MM.1S (cell line): Measurements from ENCODE around the gene RPS21.

Experiments used
- DNase-seq: peaks from one replicate; pipeline ENCODE4 v3.0.0-alpha.2; 2015
- H2AFZ ChIP-seq: fragments of 300-600 bp; sonication (generic); 2 replicates; pipeline ENCODE4 v1.6.0; 2016; ENCODE audit warnings: antibody characterized with exemption, low read length
- H3F3A ChIP-seq: fragments of 300-600 bp; sonication (generic); 2 replicates; pipeline ENCODE4 v1.6.1; 2016; ENCODE audit warnings: mild to moderate bottlenecking, antibody characterized with exemption, low read length, moderate library complexity, mixed read lengths; ENCODE audit not compliant: insufficient read depth
- H3K27ac ChIP-seq: fragments of 300-600 bp; sonication (generic); 2 replicates; pipeline ENCODE4 v1.5.1; 2016; ENCODE audit warnings: mild to moderate bottlenecking, low read length
- H3K27me3 ChIP-seq: fragments of 300-600 bp; sonication (generic); replicated peaks from 2 replicates; pipeline ENCODE4 v1.6.0; 2016; ENCODE audit warnings: low read length; ENCODE audit not compliant: insufficient read depth
- H3K36me3 ChIP-seq: fragments of 300-600 bp; sonication (generic); replicated peaks from 2 replicates; pipeline ENCODE4 v1.6.1; 2016; ENCODE audit warnings: mild to moderate bottlenecking, low read length, mixed read lengths; ENCODE audit not compliant: insufficient read depth
- H3K4me1 ChIP-seq: fragments of 300-600 bp; sonication (generic); 2 replicates; pipeline ENCODE4 v1.6.1; 2016; ENCODE audit warnings: low read length, mixed read lengths
- H3K4me2 ChIP-seq: fragments of 300-600 bp; sonication (generic); 2 replicates; pipeline ENCODE4 v1.6.0; 2016; ENCODE audit warnings: low read depth, low read length
- H3K4me3 ChIP-seq: fragments of 300-600 bp; sonication (generic); 2 replicates; pipeline ENCODE4 v1.5.1; 2016; ENCODE audit warnings: low read length, mixed read lengths
- H3K79me2 ChIP-seq: fragments of 300-600 bp; sonication (generic); 2 replicates; pipeline ENCODE4 v1.6.1; 2016; ENCODE audit warnings: mixed run types, low read length, mixed read lengths
- H3K9ac ChIP-seq: fragments of 300-600 bp; sonication (generic); 2 replicates; pipeline ENCODE4 v1.6.1; 2016; ENCODE audit warnings: low read length, mixed read lengths
- H3K9me2 ChIP-seq: fragments of 300-600 bp; sonication (generic); replicated peaks from 2 replicates; pipeline ENCODE4 v1.6.1; 2016; ENCODE audit warnings: mild to moderate bottlenecking, low read length, mixed read lengths; ENCODE audit not compliant: insufficient read depth
- H3K9me3 ChIP-seq: fragments of 300-600 bp; sonication (generic); replicated peaks from 2 replicates; pipeline ENCODE4 v1.6.1; 2016; ENCODE audit warnings: mild to moderate bottlenecking, low read length, mixed read lengths; ENCODE audit not compliant: insufficient read depth
- H4K20me1 ChIP-seq: fragments of 300-600 bp; sonication (generic); 2 replicates; pipeline ENCODE4 v1.6.1; 2016; ENCODE audit warnings: mild to moderate bottlenecking, low read length, moderate library complexity, mixed read lengths; ENCODE audit not compliant: insufficient read depth
- EZH2 ChIP-seq: fragments of 300-600 bp; sonication (generic); optimal IDR thresholded peaks from 2 replicates; pipeline ENCODE3; 2017; ENCODE audit warnings: low read depth, mild to moderate bottlenecking, antibody characterized with exemption, low read length, mixed read lengths
- EZH2phosphoT487 ChIP-seq: fragments of 300-600 bp; sonication (generic); IDR thresholded peaks from 2 replicates; pipeline ENCODE4 v1.6.1; 2018; ENCODE audit warnings: antibody characterized with exemption, low read length
- TF ChIP-seq, protein P1 (sequence below): fragments of 300-600 bp; sonication (generic); IDR thresholded peaks from 2 replicates; pipeline ENCODE4 v1.5.1; 2016; ENCODE audit warnings: antibody characterized with exemption, low read length, mixed read lengths

Gene RPS21

DNA sequence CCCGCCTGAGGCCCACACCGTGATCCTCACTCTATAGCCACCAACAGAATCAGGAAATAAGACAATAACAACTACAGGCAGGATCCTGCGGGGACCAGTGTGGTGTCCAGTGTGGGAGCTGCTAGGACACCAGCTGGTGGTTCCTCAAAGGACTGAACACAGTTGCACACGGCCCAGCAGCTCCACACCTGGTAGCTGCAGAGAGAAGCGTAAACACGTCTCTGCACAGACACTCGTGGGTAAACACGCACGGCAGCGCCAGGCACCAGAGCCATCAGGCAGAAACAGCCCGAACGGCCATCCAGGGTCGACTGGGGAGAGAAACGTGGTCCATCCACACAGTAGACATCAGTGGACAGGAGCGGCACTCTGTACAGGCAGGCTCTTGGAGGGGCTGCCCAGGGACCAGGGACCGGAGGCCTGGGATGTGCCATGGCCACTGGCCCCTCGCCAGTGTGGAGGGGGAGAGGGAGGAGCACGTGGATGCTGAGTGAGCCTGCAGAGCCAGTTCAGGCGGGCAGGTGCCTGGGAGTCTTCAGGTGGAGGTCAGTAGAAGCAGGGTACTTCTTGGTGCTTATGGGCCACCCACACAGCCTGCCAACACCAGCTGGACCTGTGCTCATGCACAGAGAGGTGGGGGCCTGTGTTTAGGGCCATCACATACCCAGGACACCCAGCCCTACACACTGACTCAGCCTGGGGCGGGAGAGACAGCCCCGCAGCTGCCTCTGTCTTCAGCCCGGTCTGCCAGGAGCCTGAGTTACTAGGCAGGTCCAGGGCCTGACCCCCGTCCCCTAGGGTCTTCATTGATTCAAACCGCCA is 12.4 kb upstream of the RPS21 start:
- H3K4me2 ChIP-seq = no peak overlapping the region
- no peaks in the 10 kb centered on the region for H3F3A ChIP-seq

DNA sequence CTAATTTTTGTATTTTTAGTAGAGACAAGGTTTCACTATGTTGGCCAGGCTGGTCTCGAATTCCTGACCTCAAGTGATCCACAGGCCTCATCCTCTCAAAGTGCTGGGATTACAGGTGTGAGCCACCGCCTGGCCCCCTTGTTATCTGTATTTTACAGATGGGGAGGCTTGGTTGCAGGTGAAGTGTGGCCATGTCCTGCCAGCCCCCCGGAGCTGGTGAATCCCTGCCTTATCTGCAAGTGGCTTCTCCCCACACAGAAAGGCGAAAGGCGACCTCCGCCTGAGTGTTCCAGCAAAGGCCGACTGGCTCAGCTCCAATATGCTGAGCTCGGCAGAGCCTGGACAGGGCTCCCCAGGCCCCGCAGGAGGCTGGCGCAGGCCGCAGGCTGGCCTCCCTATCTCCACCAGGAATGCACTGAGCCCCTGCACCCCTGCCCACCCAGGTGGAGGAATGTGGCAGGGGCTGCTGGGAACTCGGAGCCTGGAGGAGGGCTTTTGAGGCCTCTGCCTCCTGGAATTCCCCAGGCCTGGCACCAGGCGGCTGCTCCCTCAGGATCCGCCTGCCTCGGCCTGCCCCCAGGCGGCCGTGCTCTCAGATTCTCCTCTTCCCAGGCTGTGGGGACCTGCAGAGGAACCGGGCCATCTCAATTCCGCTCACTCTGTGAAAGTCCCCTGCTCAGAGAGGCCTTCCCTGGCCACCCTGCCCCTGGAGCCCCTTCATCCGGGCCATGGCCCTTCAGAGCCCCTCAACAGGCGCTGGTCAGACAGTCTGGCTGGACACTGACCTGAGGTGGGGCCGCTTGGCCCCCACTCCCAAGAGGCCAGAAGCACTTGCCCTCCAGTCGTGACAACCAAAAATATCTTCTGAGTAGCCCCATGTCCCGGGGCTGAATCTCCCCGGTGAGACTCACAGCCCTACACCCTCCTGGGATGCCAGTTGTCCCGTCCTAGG is 10.5 kb upstream of the RPS21 start:
- Histone ChIP-seq H3K36me3 (no peaks in the 10 kb centered on the region), H3K4me2 (no peak overlapping the region), H3K79me2 (no peaks in the 10 kb centered on the region), H4K20me1 (no peaks in the 10 kb centered on the region), H3K27ac (no peak overlapping the region), H3F3A (no peaks in the 10 kb centered on the region), H3K4me3 (no peak overlapping the region), H3K4me1 (no peaks in the 10 kb centered on the region), H2AFZ (no peak overlapping the region), H3K9ac (no peak overlapping the region), H3K9me3 (no peaks in the 10 kb centered on the region), H3K9me2 (no peaks in the 10 kb centered on the region), H3K27me3 (no peaks in the 10 kb centered on the region)
- no peak for DNase-seq
- no peak for TF ChIP-seq EZH2phosphoT487
- TF ChIP-seq, protein P1, sequence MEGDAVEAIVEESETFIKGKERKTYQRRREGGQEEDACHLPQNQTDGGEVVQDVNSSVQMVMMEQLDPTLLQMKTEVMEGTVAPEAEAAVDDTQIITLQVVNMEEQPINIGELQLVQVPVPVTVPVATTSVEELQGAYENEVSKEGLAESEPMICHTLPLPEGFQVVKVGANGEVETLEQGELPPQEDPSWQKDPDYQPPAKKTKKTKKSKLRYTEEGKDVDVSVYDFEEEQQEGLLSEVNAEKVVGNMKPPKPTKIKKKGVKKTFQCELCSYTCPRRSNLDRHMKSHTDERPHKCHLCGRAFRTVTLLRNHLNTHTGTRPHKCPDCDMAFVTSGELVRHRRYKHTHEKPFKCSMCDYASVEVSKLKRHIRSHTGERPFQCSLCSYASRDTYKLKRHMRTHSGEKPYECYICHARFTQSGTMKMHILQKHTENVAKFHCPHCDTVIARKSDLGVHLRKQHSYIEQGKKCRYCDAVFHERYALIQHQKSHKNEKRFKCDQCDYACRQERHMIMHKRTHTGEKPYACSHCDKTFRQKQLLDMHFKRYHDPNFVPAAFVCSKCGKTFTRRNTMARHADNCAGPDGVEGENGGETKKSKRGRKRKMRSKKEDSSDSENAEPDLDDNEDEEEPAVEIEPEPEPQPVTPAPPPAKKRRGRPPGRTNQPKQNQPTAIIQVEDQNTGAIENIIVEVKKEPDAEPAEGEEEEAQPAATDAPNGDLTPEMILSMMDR = no peak
- TF ChIP-seq EZH2 = no peak

More for the DNA sequence above, 12.4 kb upstream of the RPS21 start:
- H2AFZ ChIP-seq = no peak overlapping the region
- no peaks in the 10 kb centered on the region for H3K79me2 ChIP-seq
- TF ChIP-seq, protein P1 = no peak
- no peak for TF ChIP-seq EZH2phosphoT487
- TF ChIP-seq EZH2 = no peak
- H4K20me1 ChIP-seq = no peaks in the 10 kb centered on the region
- no peaks in the 10 kb centered on the region for H3K36me3 ChIP-seq
- H3K9me3 ChIP-seq = no peaks in the 10 kb centered on the region
- DNase-seq = no peak
- H3K27ac ChIP-seq = no peak overlapping the region
- no peaks in the 10 kb centered on the region for H3K9me2 ChIP-seq
- no peaks in the 10 kb centered on the region for H3K4me1 ChIP-seq
- H3K9ac ChIP-seq = no peak overlapping the region
- no peaks in the 10 kb centered on the region for H3K27me3 ChIP-seq
- H3K4me3 ChIP-seq = no peak overlapping the region

DNA sequence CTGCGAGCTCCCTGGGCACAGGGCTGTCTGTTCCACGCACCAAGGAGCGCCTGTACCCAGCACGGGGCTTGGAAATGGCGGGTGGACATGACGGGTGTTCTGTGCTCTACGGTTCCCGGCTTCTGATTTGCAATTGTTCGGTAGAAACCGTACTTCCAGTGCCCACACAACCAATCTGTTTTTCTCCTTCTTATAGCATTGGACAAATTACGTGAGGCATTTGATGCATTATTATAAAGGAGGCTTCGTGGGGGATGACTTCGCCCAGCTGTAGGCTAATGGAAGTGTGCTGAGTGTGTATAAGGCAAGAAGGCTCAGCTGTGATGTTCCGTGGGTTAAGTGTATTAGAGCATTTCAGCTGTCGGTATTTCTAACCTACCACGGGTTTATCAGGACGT is 9.8 kb upstream of the RPS21 start:
- Histone ChIP-seq H3F3A (no peaks in the 10 kb centered on the region), H2AFZ (no peak overlapping the region), H3K9me3 (no peaks in the 10 kb centered on the region), H3K27ac (no peak overlapping the region), H3K27me3 (no peaks in the 10 kb centered on the region), H3K4me3 (no peak overlapping the region), H3K79me2 (no peaks in the 10 kb centered on the region), H3K36me3 (no peaks in the 10 kb centered on the region), H3K4me1 (no peaks in the 10 kb centered on the region), H3K9ac (no peak overlapping the region), H3K4me2 (no peak overlapping the region), H4K20me1 (no peaks in the 10 kb centered on the region), H3K9me2 (no peaks in the 10 kb centered on the region)
- DNase-seq = no peak
- no peak for TF ChIP-seq EZH2phosphoT487
- TF ChIP-seq, protein P1 = no peak
- no peak for TF ChIP-seq EZH2
